ENCODE measurements around the gene BAG1.

Gene BAG1

DNA sequence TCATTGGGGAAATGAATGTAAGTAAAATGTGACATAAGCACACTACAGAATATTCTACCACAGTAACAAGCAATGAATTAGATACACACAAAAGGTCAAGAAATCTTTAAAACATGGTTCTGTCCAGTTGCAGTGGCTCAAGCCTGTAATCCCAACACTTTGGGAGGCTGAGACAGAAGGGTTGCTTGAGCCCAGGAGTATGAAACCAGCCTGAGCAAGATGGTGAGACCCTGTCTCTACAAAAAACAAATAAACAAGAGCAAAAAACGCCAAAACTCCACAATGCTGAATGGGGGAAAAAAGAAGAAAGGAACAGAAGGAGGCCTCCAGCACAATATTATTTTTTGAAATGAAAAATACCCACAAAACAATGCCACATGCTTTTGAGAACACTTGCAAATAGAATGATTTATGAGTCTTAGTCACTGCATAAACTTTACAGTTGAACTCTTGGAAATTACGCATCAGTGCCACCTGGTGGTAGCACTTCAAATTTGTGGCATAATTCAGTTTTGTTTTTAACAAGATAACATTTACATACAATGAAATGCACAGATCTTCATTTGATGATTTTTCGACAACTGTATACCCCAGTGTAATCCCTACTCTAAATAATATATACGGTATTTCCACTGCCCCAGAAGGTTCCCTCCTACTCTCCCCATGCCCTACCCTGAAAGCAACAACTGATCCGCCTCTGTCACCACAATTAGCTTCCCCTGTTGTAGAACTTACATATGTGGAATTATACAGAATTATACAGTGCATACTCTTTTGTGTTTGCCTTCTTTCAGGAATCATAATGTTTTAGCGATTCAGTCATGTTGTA, 39.0 kb downstream of the BAG1 start:
- Histone ChIP-seq H2AFZ (ENCODE audit: low read depth, low read length) (no peak overlapping the region), H3K79me1 (replicated peaks; ENCODE audit: low read length, poor library complexity, severe bottlenecking) (no peaks in the 10 kb centered on the region), H4K8ac (ENCODE audit: low read length) (no peak overlapping the region), H2BK12ac (ENCODE audit: low read length in 2 of 2) (no peak overlapping the region), H3K27me3 (ENCODE audit: control insufficient read depth in 1 of 2, insufficient read depth in 1 of 2, low read length in 2 of 2) (peaks cover 2 to 40% of the 10 kb centered on the region in 2 experiments), H3K9me3 (ENCODE audit: control insufficient read depth, low read length) (no peaks in the 10 kb centered on the region), H3K18ac (ENCODE audit: low read depth in 1 of 2, low read length in 2 of 2) (no peak overlapping the region), H3K27ac (ENCODE audit: low read length, poor library complexity, severe bottlenecking) (no peak overlapping the region), H3K4me1 (ENCODE audit: control insufficient read depth, insufficient read depth, low read depth, low read length) (peaks cover 7% of the 10 kb centered on the region), H4K91ac (ENCODE audit: low read length) (no peak overlapping the region), H2AK5ac (ENCODE audit: low read length, severe bottlenecking) (no peak overlapping the region), H2BK15ac (ENCODE audit: low read depth, poor library complexity, severe bottlenecking) (no peak overlapping the region), H3K9ac (ENCODE audit: low read length) (peak overlapping the region; percentile 48), H3K4me2 (ENCODE audit: low read length, poor library complexity, severe bottlenecking) (no peak overlapping the region), H3K4me3 (ENCODE audit: insufficient read depth in 1 of 2, low read depth in 1 of 2, low read length in 2 of 2) (no peak overlapping the region), H3K36me3 (ENCODE audit: control insufficient read depth in 1 of 2, insufficient read depth in 2 of 2, low read depth in 1 of 2, low read length in 2 of 2) (no peaks in the 10 kb centered on the region), H3K4ac (ENCODE audit: low read depth in 1 of 2, low read length in 2 of 2) (no peak overlapping the region), H3K14ac (ENCODE audit: low read length in 2 of 2) (no peak overlapping the region), H2BK5ac (ENCODE audit: low read depth, low read length, poor library complexity, severe bottlenecking) (no peak overlapping the region), H2BK120ac (ENCODE audit: low read depth, low read length) (no peak overlapping the region), H3K23ac (ENCODE audit: low read length in 2 of 2) (no peak overlapping the region)
- 4% methylated on average over 4 of the region's 6 CpGs for WGBS
- peak; percentile 79 for DNase-seq

DNA sequence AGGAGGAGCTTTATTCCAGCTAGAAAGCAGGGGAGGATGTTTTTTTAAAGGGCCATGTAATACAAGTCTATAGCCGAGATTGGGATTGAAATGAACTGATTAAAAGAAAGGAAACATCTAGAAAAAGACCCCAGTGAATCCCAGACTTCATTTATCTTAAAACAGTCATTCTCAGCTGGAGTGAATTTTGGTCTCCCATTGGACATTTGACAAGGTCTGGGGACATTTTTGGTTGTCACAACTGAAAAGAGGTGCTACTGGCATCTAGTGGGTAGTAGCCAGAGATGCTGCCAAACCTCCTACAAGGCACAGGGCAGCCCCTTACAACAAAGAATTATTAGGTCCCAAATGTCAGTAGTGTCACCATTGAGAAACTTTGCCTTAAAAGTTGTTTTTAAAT, 40.8 kb downstream of the BAG1 start:
- H3K27me3 ChIP-seq (ENCODE audit: control insufficient read depth in 1 of 2, insufficient read depth in 1 of 2, low read length in 2 of 2) = peaks cover 2 to 24% of the 10 kb centered on the region in 2 experiments
- no CpG with 5 or more reads among the region's 1 CpG for WGBS
- H2BK120ac ChIP-seq (ENCODE audit: low read depth, low read length) = no peak overlapping the region
- H3K9ac ChIP-seq (ENCODE audit: low read length) = no peak overlapping the region
- no peak for DNase-seq
- no peak overlapping the region for H2BK15ac ChIP-seq (ENCODE audit: low read depth, poor library complexity, severe bottlenecking)
- H3K27ac ChIP-seq (ENCODE audit: low read length, poor library complexity, severe bottlenecking) = no peak overlapping the region
- no peaks in the 10 kb centered on the region for H3K9me3 ChIP-seq (ENCODE audit: control insufficient read depth, low read length)
- peaks cover 2% of the 10 kb centered on the region for H3K4me1 ChIP-seq (ENCODE audit: control insufficient read depth, insufficient read depth, low read depth, low read length)
- H3K4ac ChIP-seq (ENCODE audit: low read depth in 1 of 2, low read length in 2 of 2) = no peak overlapping the region
- H3K36me3 ChIP-seq (ENCODE audit: control insufficient read depth in 1 of 2, insufficient read depth in 2 of 2, low read depth in 1 of 2, low read length in 2 of 2) = no peaks in the 10 kb centered on the region
- no peak overlapping the region for H3K18ac ChIP-seq (ENCODE audit: low read depth in 1 of 2, low read length in 2 of 2)
- H2BK5ac ChIP-seq (ENCODE audit: low read depth, low read length, poor library complexity, severe bottlenecking) = no peak overlapping the region
- no peak overlapping the region for H4K91ac ChIP-seq (ENCODE audit: low read length)
- H4K8ac ChIP-seq (ENCODE audit: low read length) = no peak overlapping the region
- no peak overlapping the region for H3K4me2 ChIP-seq (ENCODE audit: low read length, poor library complexity, severe bottlenecking)
- no peak overlapping the region for H3K4me3 ChIP-seq (ENCODE audit: insufficient read depth in 1 of 2, low read depth in 1 of 2, low read length in 2 of 2)
- H3K79me1 ChIP-seq (replicated peaks; ENCODE audit: low read length, poor library complexity, severe bottlenecking) = no peaks in the 10 kb centered on the region
- H3K14ac ChIP-seq (ENCODE audit: low read length in 2 of 2) = no peak overlapping the region
- H2AK5ac ChIP-seq (ENCODE audit: low read length, severe bottlenecking) = no peak overlapping the region
- no peak overlapping the region for H2BK12ac ChIP-seq (ENCODE audit: low read length in 2 of 2)
- no peak overlapping the region for H3K23ac ChIP-seq (ENCODE audit: low read length in 2 of 2)
- H2AFZ ChIP-seq (ENCODE audit: low read depth, low read length) = no peak overlapping the region

DNA sequence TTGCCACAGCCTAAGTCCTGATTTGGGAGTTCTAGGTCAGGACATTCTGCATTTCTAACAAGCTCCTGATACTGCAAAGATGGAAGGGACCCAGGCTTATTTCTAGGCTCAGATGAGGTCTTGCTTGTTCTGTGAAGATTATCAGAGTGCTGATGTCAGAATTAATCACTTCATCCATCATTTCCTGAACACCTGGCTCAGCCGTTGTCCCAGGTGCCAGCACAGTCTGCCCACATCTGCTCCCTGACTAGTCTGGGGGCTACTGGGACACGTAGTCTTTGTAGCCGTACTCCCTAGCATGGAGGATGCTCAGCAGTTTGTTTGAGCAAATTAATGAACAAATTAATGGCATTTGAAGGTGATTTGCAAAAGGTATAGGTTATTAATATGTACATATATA, 42.5 kb downstream of the BAG1 start:
- no peak overlapping the region for H3K27ac ChIP-seq (ENCODE audit: low read length, poor library complexity, severe bottlenecking)
- H3K9ac ChIP-seq (ENCODE audit: low read length) = no peak overlapping the region
- H3K4me1 ChIP-seq (ENCODE audit: control insufficient read depth, insufficient read depth, low read depth, low read length) = no peaks in the 10 kb centered on the region
- no peaks in the 10 kb centered on the region for H3K79me1 ChIP-seq (replicated peaks; ENCODE audit: low read length, poor library complexity, severe bottlenecking)
- no peaks in the 10 kb centered on the region for H3K9me3 ChIP-seq (ENCODE audit: control insufficient read depth, low read length)
- WGBS = 83% methylated on average over 3 of the region's 3 CpGs
- peaks cover 4 to 24% of the 10 kb centered on the region in 2 experiments for H3K27me3 ChIP-seq (ENCODE audit: control insufficient read depth in 1 of 2, insufficient read depth in 1 of 2, low read length in 2 of 2)
- H3K4ac ChIP-seq (ENCODE audit: low read depth in 1 of 2, low read length in 2 of 2) = no peak overlapping the region
- H3K4me2 ChIP-seq (ENCODE audit: low read length, poor library complexity, severe bottlenecking) = no peak overlapping the region
- no peak overlapping the region for H3K14ac ChIP-seq (ENCODE audit: low read length in 2 of 2)
- H2AFZ ChIP-seq (ENCODE audit: low read depth, low read length) = no peak overlapping the region
- H3K36me3 ChIP-seq (ENCODE audit: control insufficient read depth in 1 of 2, insufficient read depth in 2 of 2, low read depth in 1 of 2, low read length in 2 of 2) = no peaks in the 10 kb centered on the region
- DNase-seq = no peak
- no peak overlapping the region for H2BK120ac ChIP-seq (ENCODE audit: low read depth, low read length)
- H2BK15ac ChIP-seq (ENCODE audit: low read depth, poor library complexity, severe bottlenecking) = no peak overlapping the region
- H2BK12ac ChIP-seq (ENCODE audit: low read length in 2 of 2) = no peak overlapping the region
- H2AK5ac ChIP-seq (ENCODE audit: low read length, severe bottlenecking) = no peak overlapping the region
- no peak overlapping the region for H3K4me3 ChIP-seq (ENCODE audit: insufficient read depth in 1 of 2, low read depth in 1 of 2, low read length in 2 of 2)
- H3K18ac ChIP-seq (ENCODE audit: low read depth in 1 of 2, low read length in 2 of 2) = no peak overlapping the region
- no peak overlapping the region for H4K8ac ChIP-seq (ENCODE audit: low read length)
- H3K23ac ChIP-seq (ENCODE audit: low read length in 2 of 2) = no peak overlapping the region
- no peak overlapping the region for H2BK5ac ChIP-seq (ENCODE audit: low read depth, low read length, poor library complexity, severe bottlenecking)
- no peak overlapping the region for H4K91ac ChIP-seq (ENCODE audit: low read length)

DNA sequence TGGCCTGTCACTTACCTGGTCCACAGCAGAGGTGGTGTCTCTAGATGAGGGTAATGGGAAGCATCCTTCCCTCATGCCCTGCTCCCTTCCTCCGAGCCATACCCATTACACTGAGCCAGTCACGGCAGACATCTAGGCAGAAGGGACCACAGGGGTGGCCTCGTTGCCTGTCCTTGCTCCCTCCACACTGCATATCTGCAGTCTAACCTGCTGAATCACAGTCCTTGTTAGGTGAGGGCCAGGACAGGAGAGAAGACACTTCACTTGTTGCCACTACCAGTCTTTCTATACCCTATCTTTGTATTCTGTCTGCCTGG, 43.0 kb downstream of the BAG1 start:
- H2BK15ac ChIP-seq (ENCODE audit: low read depth, poor library complexity, severe bottlenecking) = no peak overlapping the region
- H3K36me3 ChIP-seq (ENCODE audit: control insufficient read depth in 1 of 2, insufficient read depth in 2 of 2, low read depth in 1 of 2, low read length in 2 of 2) = no peaks in the 10 kb centered on the region
- WGBS = 82% methylated on average over 3 of the region's 3 CpGs
- no peak overlapping the region for H3K4ac ChIP-seq (ENCODE audit: low read depth in 1 of 2, low read length in 2 of 2)
- H2BK120ac ChIP-seq (ENCODE audit: low read depth, low read length) = no peak overlapping the region
- H4K8ac ChIP-seq (ENCODE audit: low read length) = no peak overlapping the region
- no peak overlapping the region for H2AK5ac ChIP-seq (ENCODE audit: low read length, severe bottlenecking)
- H2BK12ac ChIP-seq (ENCODE audit: low read length in 2 of 2) = no peak overlapping the region
- no peak overlapping the region for H3K18ac ChIP-seq (ENCODE audit: low read depth in 1 of 2, low read length in 2 of 2)
- H3K4me2 ChIP-seq (ENCODE audit: low read length, poor library complexity, severe bottlenecking) = no peak overlapping the region
- no peak for DNase-seq
- H2BK5ac ChIP-seq (ENCODE audit: low read depth, low read length, poor library complexity, severe bottlenecking) = no peak overlapping the region
- H3K27ac ChIP-seq (ENCODE audit: low read length, poor library complexity, severe bottlenecking) = no peak overlapping the region
- no peak overlapping the region for H3K9ac ChIP-seq (ENCODE audit: low read length)
- no peaks in the 10 kb centered on the region for H3K9me3 ChIP-seq (ENCODE audit: control insufficient read depth, low read length)
- H2AFZ ChIP-seq (ENCODE audit: low read depth, low read length) = no peak overlapping the region
- peak overlapping the region in 1 of 2 experiments; percentile 5 for H3K14ac ChIP-seq (ENCODE audit: low read length in 2 of 2)
- H3K79me1 ChIP-seq (replicated peaks; ENCODE audit: low read length, poor library complexity, severe bottlenecking) = no peaks in the 10 kb centered on the region
- H3K4me1 ChIP-seq (ENCODE audit: control insufficient read depth, insufficient read depth, low read depth, low read length) = no peaks in the 10 kb centered on the region
- H3K4me3 ChIP-seq (ENCODE audit: insufficient read depth in 1 of 2, low read depth in 1 of 2, low read length in 2 of 2) = no peak overlapping the region
- H3K27me3 ChIP-seq (ENCODE audit: control insufficient read depth in 1 of 2, insufficient read depth in 1 of 2, low read length in 2 of 2) = peaks cover 8 to 29% of the 10 kb centered on the region in 2 experiments
- no peak overlapping the region for H3K23ac ChIP-seq (ENCODE audit: low read length in 2 of 2)
- H4K91ac ChIP-seq (ENCODE audit: low read length) = no peak overlapping the region
